Measurements from ENCODE around the gene PIAS3.

PIAS3 gene

GRCh38 chr1:145887631-145888030 lies 28.8 kb upstream of the PIAS3 start:
- no peak overlapping the region for H3K4me3 ChIP-seq (replicated peaks; ENCODE audit: insufficient read depth, low read length)
- peaks cover 6% of the 10 kb centered on the region for H3K27me3 ChIP-seq (ENCODE audit: insufficient read depth, poor library complexity, severe bottlenecking)
- H3K27ac ChIP-seq (replicated peaks), result no peak overlapping the region
- TF ChIP-seq GABPA (IDR thresholded peaks at IDR 0.05; ENCODE audit: low read depth), result no peak
- no peak for TF ChIP-seq SPI1 (IDR thresholded peaks at IDR 0.05; ENCODE audit: borderline replicate concordance, low read depth)
- no peak for TF ChIP-seq REST (IDR thresholded peaks at IDR 0.05; ENCODE audit: insufficient replicate concordance, low read depth)
- TF ChIP-seq CTCF (IDR thresholded peaks at IDR 0.05; ENCODE audit: insufficient read depth, low read length), result no peak
- TF ChIP-seq POLR2AphosphoS5 (IDR thresholded peaks at IDR 0.05; ENCODE audit: low read depth), result no peak
- DNase-seq (ENCODE audit: low read depth in 1 of 2, low spot score in 1 of 2), result no peak

DNA sequence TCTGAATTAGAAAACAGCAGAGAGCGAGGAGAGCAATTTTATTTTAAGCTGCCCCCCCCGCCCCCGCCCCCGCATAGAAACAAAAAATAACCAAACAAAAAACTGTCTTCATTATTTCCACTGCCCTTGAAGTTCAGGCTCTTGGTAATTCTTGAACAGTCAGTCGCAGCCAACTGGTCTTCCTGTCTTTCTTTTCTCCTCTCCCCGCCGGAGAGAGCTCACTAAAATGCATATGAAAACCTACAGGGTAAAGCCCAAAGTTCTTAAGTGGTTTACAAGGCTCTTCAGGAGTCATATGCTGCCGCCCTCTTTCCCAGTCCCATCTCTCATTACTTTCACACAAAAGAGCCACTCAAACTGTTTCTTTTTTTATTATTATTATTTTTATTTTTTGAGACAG lies 27.9 kb upstream of the PIAS3 start:
- TF ChIP-seq POLR2AphosphoS5 (IDR thresholded peaks at IDR 0.05; ENCODE audit: low read depth), result no peak
- DNase-seq (ENCODE audit: low read depth in 1 of 2, low spot score in 1 of 2), result no peak
- Histone ChIP-seq H3K4me3 (replicated peaks; ENCODE audit: insufficient read depth, low read length) (no peak overlapping the region), H3K27ac (replicated peaks) (no peak overlapping the region), H3K27me3 (ENCODE audit: insufficient read depth, poor library complexity, severe bottlenecking) (peaks cover 6% of the 10 kb centered on the region)

DNA sequence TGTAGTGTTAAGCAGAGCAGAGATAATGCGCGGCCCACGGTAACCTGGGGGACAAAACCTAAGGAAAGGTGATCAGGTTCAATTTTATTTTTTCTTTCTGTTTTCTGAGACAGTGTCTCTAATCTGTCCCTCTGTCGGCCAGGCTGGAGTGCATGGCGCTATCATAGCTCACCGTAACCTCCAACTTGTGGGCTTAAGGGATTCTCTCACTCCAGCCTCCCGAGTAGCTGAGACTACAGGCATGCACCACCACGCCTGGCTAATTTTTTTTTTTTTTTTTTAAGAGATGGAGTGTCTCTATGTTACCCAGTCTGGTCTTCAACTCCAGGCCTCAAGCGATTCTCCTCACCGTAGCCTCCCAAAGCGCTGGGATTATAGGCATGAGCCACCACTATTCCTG lies 27.5 kb upstream of the PIAS3 start:
- Histone ChIP-seq H3K4me3 (replicated peaks; ENCODE audit: insufficient read depth, low read length) (peak overlapping the region; percentile 72; the same call in 1 of the 2 replicates), H3K27ac (replicated peaks) (no peak overlapping the region), H3K27me3 (ENCODE audit: insufficient read depth, poor library complexity, severe bottlenecking) (peaks cover 6% of the 10 kb centered on the region)
- DNase-seq (ENCODE audit: low read depth in 1 of 2, low spot score in 1 of 2), result no peak
- TF ChIP-seq CTCF (IDR thresholded peaks at IDR 0.05; ENCODE audit: insufficient read depth, low read length), result no peak
- no peak for TF ChIP-seq REST (IDR thresholded peaks at IDR 0.05; ENCODE audit: insufficient replicate concordance, low read depth)
- no peak for TF ChIP-seq SPI1 (IDR thresholded peaks at IDR 0.05; ENCODE audit: borderline replicate concordance, low read depth)
- TF ChIP-seq GABPA (IDR thresholded peaks at IDR 0.05; ENCODE audit: low read depth), result no peak
- TF ChIP-seq POLR2AphosphoS5 (IDR thresholded peaks at IDR 0.05; ENCODE audit: low read depth), result no peak

DNA sequence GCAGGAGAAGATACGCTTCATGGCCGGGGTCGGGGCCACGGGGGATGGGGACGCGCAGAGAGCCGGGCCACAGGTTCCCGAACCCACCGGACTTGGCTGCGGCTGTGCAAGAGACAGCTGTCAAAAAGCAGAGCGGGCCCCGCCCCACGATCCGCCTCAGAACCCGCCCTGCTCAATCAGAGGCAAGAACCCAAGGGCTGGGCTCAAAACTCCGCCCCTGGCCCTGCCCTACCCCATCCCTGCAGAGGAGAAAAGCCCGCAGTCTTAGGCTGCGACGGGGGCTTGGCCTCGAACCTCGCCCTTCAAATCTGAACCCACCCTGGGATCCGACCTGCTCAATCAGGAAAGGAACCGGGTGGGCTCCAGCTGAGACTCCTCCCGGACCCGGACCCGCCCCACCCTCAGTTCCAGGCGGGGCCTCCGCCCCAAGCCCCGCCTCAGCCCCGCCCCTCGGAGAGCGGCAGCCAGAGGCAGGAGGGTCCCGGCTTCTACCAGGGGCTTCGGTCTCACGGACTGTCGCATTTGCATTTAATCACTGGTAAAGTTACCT lies 26.9 kb upstream of the PIAS3 start, which contains the start of gene ANKRD35:
TSS of gene ANKRD35 (minus strand) at position 129 of the 550 bp plus-strand sequence. CDS start at position 21, 108 bp downstream.
- DNase-seq (ENCODE audit: low read depth in 1 of 2, low spot score in 1 of 2), result peak; percentile 40 to 72
- peaks cover 6% of the 10 kb centered on the region for H3K27me3 ChIP-seq (ENCODE audit: insufficient read depth, poor library complexity, severe bottlenecking)
- TF ChIP-seq POLR2AphosphoS5 (IDR thresholded peaks at IDR 0.05; ENCODE audit: low read depth) (no peak), SPI1 (IDR thresholded peaks at IDR 0.05; ENCODE audit: borderline replicate concordance, low read depth) (no peak), CTCF (IDR thresholded peaks at IDR 0.05; ENCODE audit: insufficient read depth, low read length) (no peak), REST (IDR thresholded peaks at IDR 0.05; ENCODE audit: insufficient replicate concordance, low read depth) (no peak), GABPA (IDR thresholded peaks at IDR 0.05; ENCODE audit: low read depth) (no peak)
- H3K4me3 ChIP-seq (replicated peaks; ENCODE audit: insufficient read depth, low read length), result peak within 1 kb of the TSS; percentile 72
- no peak within 1 kb of the TSS for H3K27ac ChIP-seq (replicated peaks)

All from HL-60 (cell line).